A549 (cell line): ENCODE data around the gene ERCC5.

Experiments
- CBX2 ChIP-seq: fragments of 200-600 bp; sonication (generic); IDR thresholded peaks from 2 replicates; pipeline ENCODE4 v1.6.1; 2016; ENCODE audit warnings: low read depth, mild to moderate bottlenecking, borderline replicate concordance
- CEBPB ChIP-seq, 2 experiments: fragments of >200 bp in 1 of 2; sonication (Bioruptor Twin) in 1 of 2; formaldehyde crosslinking in 1 of 2; IDR thresholded peaks; 2 replicates each; pipeline ENCODE4 v1.6.1; 2012 to 2016
- CTCF ChIP-seq: fragments of >200 bp; sonication (Bioruptor Twin); formaldehyde crosslinking; IDR thresholded peaks from 3 replicates; pipeline ENCODE4 v1.5.1; 2016
- EHMT2 ChIP-seq: fragments of 200-600 bp; sonication (generic); IDR thresholded peaks from 2 replicates; pipeline ENCODE4 v1.6.1; 2016; ENCODE audit warnings: antibody characterized with exemption, low read depth, mild to moderate bottlenecking, moderate library complexity
- EP300 ChIP-seq, 2 experiments: fragments of >200 bp; sonication (Bioruptor Twin); formaldehyde crosslinking; IDR thresholded peaks; 2 replicates in 1 of 2; 3 replicates in 1 of 2; pipeline ENCODE4 v1.6.1; 2016 to 2017
- MYC ChIP-seq: IDR thresholded peaks from 2 replicates; pipeline ENCODE4 v1.6.1; 2012; ENCODE audit warnings: mild to moderate bottlenecking, inconsistent platforms, low read length, improper control_type of control experiment, borderline replicate concordance
- POLR2A ChIP-seq: IDR thresholded peaks from 2 replicates; pipeline ENCODE4 v1.6.1; 2012; ENCODE audit warnings: mild to moderate bottlenecking, low read length
- RAD21 ChIP-seq, 2 experiments: fragments of >200 bp in 1 of 2; sonication (Bioruptor Twin) in 1 of 2; formaldehyde crosslinking in 1 of 2; IDR thresholded peaks in 1 of 2; conservative IDR thresholded peaks in 1 of 2; 2 replicates in 1 of 2; 3 replicates in 1 of 2; pipeline ENCODE4 v1.6.1; 2012 to 2018; ENCODE audit warnings: inconsistent platforms in 1 of 2
- RCOR1 ChIP-seq: fragments of 150-350 bp; IDR thresholded peaks from 2 replicates; pipeline ENCODE4 v1.6.1; 2014; ENCODE audit warnings: antibody characterized with exemption, low read length, low read depth
- RNF2 ChIP-seq: fragments of 200-600 bp; sonication (generic); IDR thresholded peaks from 2 replicates; pipeline ENCODE4 v1.6.1; 2016; ENCODE audit warnings: low read depth, mild to moderate bottlenecking, antibody characterized with exemption, moderate library complexity, borderline replicate concordance
- SMC3 ChIP-seq: fragments of >200 bp; sonication (Bioruptor Twin); formaldehyde crosslinking; IDR thresholded peaks from 3 replicates; pipeline ENCODE4 v1.6.1; 2018; ENCODE audit warnings: inconsistent platforms
- TF ChIP-seq, protein P1 (sequence below): IDR thresholded peaks from 2 replicates; pipeline ENCODE4 v1.6.1; 2012

GRCh38 chr13:102903659-102904407, 58.0 kb downstream of the ERCC5 start:
- TF ChIP-seq POLR2A (no peak), RAD21 (conservative IDR thresholded peaks at IDR 0.05 in 1 of 2, IDR thresholded peaks at IDR 0.05 in 1 of 2) (peak; percentile 37 to 41; a peak in 4 of 5 replicates), SMC3 (no peak), RNF2 (no peak), CTCF (peak; percentile 25; the same call in 1 of the 3 replicates), EHMT2 (no peak), EP300 (IDR thresholded peaks at IDR 0.05) (no peak), RCOR1 (no peak), CBX2 (no peak), MYC (no peak), CEBPB (IDR thresholded peaks at IDR 0.05) (no peak)
- TF ChIP-seq, protein P1, sequence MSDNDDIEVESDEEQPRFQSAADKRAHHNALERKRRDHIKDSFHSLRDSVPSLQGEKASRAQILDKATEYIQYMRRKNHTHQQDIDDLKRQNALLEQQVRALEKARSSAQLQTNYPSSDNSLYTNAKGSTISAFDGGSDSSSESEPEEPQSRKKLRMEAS = no peak
